Daoy (cell line): ENCODE measurements around the gene ING5. TPM values are rescaled to one million over a fixed set of nuclear protein-coding genes. Genes with fewer than 3 reads are reported as not detected.
"Not testable (repeated sequence)": the region's sequence is repeated elsewhere in the genome, so short reads cannot be mapped to it uniquely, and the experiment has no call there.

ENCODE experiments used
- DNase-seq: peaks from one replicate; pipeline ENCODE4 v3.0.0-alpha.2; 2015; ENCODE audit warnings: low read depth
- total RNA-seq: library from RNA; depleted of rRNA; stranded (reverse); fragments of >200 nt; shearing (Covaris generic); gene quantifications from 2 replicates; pipeline ENCODE4 v1.2.3, GENCODE V29; 2014

ING5 gene
- total RNA-seq, 1 experiment from 2014 or later = 21.0 TPM

DNA sequence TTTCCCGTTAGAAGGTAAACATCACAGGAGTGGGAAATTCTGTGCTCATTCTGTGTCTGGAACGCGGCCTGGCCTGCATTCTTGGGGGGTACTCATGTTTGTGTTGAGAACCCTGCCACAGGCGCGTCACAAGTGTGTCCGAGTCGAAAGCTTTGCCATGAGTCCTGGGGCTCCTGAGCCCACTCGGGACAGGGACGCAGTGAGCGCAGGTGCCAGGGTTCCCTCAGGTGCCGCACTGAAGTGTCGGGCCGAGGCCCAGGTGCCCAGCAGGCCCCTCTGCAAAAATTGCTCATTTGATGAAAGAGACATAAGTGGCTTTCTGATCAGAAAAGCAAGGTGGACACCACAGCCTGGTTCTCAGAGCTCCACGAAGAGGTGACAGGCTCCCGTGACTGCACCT lies 37.3 kb downstream of the ING5 start:
- DNase-seq = no peak

DNA sequence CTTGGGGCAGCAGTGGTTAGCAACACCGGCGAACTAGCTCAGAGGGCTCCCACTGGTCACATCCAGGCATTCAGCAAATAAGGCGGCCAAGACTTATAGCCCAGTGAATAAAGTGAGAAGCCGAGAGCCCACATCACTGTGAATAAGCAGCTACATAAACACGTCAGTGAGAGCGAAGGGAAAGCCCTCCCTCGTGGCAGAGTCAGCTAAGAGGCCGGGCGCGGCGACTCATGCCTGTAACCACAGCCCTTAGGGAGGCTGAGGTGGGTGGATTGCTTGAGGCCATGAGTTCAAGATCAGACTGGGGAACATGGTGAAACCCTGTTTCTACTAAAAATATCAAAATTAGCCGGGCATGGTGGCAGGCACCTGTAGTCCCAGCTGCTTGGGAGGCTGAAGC lies 37.8 kb downstream of the ING5 start:
- peak; percentile 36 for DNase-seq

DNA sequence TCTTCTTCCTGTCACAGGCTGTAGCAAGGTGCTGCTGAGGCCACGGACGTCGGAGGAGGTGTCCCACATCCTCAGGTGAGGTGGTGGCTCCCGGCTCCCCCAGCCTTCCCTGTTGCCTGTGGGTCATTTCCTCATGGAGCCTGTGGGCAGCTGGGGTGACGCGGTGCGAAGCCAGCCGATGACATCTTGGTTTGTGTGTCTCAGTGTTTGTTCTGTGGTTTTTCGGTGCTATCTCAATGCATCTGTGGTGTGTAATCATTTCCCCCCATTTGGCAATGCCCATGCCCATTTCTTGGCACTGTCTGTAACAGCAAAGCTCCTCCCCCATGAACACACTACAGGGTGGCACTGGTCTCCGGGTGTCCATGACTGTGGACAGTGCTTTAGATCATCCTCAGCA lies 39.2 kb downstream of the ING5 start:
- peak; percentile 86 for DNase-seq

DNA sequence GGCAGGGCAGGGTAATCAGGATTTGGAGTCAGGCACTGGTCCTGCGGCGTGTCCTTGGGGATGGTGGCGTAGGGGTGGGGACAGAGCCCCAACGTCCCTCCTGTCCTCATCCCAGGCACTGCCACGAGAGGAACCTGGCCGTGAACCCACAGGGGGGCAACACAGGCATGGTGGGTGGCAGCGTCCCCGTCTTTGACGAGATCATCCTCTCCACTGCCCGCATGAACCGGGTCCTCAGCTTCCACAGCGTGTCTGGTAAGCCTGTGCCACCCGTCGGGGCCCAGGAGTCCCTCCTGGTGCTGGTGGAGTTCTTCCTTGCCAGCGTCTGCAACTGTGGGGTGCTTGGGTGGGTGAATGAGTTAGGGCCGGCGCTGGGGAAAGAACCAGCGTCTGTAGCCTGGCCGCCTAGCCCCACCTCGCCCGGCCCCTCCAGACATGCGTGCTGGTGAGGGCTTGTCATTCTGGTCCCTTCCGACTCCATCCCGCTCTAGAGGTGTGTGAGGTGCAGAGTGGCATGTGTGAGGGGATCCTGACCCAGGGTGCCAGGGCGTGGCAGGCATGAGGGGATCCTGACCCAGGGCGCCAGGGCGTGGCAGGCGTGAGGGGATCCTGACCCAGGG lies 40.6 kb downstream of the ING5 start:
- no peak for DNase-seq

DNA sequence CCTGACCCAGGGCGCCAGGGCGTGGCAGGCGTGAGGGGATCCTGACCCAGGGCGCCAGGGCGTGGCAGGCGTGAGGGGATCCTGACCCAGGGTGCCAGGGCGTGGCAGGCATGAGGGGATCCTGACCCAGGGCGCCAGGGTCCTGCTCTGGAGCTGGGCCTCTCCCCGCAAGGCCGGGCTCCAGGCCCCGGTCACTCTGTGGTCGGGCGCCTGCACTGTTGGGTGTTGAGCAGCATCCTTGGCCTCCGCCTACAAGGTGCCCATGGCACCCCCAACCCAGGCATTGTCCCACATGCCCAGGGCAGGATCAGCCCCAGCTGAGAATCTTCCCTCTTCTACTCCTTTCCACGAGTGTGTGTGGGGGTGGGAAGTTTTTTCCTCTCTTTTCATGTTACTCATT lies 41.2 kb downstream of the ING5 start:
- DNase-seq = not testable (repeated sequence)

DNA sequence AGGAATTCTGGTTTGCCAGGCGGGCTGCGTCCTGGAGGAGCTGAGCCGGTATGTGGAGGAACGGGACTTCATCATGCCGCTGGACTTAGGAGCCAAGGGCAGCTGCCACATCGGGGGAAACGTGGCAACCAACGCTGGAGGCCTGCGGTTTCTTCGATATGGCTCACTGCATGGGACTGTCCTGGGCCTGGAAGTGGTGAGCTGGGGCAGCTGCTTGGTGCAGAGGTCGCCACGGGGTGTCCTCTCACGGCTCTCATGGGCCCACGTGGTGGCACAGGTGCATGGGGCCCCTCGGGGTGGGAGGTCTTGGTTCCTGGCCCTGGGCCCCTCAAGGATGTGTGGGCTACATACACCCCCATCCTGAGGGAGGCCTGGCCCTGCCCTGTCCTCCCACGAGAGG lies 41.8 kb downstream of the ING5 start:
- DNase-seq = no peak

DNA sequence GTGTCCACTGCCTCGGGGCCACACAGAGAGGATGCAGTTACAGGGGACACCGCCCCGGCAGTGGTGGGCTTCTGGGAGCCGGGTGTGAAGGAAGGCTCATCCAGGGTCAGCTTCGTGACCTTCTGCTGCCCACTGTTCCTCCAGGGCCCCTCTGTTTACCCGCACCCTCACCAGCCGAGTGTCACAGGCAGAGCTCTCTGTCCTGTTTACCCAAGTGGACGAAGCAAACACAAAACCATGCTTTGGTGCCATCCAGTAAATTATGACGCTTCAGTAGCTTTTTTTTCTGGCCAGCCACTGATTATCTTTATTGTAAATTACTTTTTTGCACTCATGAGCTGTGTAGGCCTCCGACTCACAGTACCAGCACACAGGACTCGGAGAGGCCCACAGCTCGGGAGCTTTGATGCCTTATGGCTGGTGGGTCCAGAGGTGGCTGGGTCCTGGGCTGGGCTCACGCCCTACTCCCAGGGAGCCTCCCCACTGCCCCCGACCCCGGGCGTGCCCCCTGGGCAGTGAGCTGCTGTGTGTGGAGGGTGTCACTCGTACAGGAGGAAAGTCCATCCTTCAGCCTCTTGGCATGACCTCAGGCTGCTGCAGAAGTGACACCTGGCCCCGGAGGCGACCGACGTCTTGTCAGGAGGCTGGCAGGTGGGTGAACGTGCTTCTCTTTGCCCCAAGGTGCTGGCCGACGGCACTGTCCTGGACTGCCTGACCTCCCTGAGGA lies 42.4 kb downstream of the ING5 start:
- DNase-seq = no peak

DNA sequence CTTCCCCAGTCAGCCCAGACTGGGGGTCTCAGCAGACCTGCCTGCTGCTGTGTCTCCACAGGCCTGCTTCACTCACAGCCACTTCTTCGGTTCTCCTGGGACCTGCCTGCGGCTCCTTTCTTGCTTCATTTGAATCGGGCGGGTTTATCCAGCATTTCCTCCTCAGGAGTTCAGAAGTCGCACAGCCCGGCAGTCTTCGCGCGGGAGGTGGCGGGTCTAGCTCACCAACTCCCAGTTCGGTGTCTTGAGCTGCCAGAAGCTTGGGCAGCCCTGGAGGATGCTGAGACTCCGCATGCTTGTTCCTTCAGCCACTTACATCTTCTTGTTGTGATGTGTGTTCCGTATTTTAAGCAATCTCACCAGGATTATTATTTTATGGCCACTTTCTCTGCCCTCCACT lies 43.4 kb downstream of the ING5 start:
- no peak for DNase-seq

DNA sequence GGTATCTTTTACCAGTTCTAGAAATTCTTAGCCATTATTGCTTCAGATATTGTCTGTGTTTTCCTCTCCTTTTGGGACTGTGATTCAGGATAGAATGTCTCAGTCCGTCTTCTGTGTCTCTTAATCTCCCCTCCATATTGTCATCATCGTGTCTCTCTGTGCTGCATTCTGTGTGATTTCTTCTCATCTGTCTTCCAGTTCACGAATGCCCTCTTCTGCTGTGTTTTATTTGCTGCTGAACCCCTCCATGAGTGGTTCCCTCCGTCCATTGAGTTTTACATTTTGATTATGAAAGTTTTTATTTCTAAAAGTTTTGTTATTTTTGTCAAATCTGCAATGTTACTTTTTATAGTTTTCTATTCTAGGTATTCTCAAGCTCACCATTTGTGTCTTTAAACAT lies 44.2 kb downstream of the ING5 start:
- DNase-seq = no peak

DNA sequence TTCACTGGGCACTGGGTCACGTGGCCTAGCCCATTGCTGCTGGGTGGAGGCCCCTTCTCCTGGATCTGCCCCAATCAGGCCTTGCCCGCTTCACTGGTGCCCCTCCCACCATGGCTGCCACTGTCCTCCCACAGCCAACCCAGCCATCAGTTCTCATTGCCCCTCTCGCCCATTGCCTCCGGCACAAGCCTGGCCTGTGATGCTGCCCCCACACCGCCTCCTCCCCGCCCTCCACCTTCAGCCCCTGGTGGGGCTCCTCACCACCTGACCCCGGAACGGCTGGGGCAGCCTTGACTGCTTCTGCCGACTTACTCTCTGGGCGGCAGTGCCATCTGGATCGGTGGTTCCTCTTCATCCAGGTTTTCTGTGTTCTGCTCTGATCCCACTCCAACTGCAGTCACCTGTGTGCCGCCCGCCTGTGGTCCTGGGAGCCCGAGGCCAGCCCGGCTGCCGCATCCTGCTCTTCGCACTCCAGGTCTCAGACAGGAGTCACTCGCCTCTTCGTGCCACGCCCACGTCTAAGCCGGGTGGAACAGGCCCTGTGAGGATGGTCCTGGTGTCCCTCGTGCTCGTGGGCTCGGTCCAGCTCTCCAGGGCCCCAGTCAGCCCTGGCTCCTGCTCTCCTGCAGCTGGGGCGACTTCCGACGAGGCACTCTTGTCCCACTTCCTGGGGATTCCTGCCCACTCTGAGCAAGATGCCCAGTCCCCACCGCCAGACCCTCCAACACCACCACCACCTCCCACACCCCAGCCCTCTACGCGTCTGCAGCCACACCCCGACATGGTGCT lies 46.8 kb downstream of the ING5 start:
- no peak for DNase-seq

DNA sequence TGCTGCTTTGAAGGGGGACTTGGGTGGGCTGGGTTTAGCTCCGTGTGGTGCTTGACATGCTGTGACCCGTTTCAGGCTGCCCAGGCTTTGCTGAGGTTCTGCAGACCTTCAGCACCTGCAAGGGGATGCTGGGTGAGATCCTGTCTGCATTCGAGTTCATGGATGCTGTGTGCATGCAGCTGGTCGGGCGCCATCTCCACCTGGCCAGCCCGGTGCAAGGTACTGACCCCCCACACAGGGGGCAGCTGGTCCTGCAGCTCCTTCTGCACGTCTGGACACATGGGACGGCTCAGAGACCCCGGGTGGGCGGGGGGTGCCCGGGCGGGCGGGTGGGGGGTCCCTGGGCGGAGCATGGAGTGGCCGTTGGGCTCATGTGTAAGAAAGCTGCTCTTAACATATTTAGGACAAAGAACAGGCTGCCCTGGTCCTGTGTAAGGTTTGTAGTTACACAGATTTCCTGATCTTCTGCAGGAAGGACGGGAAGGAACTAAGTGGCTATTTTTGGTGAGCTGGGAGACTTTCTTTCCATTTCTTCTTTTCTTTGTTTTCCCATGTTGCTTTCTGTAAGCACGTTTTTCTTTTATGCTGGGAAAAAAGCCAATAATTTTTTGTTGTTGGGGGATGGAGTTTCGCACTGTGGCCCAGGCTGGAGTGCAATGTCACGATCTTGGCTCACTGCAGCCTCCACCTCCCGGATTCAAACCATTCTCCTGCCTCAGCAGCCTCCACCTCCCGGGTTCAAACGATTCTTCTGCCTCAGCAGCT lies 48.4 kb downstream of the ING5 start:
- no peak for DNase-seq

DNA sequence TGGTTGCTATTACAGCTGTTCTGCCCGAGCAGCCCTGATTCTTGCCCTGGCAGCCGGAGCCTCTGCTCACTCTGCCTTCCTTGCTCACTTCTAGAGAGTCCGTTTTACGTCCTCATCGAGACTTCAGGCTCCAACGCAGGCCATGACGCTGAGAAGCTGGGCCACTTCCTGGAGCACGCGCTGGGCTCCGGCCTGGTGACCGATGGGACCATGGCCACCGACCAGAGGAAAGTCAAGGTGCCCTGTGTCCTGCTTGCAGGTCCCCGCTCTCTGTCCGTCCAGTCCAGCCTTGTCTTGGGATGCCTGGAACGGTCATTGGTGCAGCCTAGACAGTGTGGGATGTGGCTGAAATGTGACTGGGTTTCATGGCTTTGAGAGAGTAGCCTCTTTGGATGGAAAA lies 49.3 kb downstream of the ING5 start:
- no peak for DNase-seq

DNA sequence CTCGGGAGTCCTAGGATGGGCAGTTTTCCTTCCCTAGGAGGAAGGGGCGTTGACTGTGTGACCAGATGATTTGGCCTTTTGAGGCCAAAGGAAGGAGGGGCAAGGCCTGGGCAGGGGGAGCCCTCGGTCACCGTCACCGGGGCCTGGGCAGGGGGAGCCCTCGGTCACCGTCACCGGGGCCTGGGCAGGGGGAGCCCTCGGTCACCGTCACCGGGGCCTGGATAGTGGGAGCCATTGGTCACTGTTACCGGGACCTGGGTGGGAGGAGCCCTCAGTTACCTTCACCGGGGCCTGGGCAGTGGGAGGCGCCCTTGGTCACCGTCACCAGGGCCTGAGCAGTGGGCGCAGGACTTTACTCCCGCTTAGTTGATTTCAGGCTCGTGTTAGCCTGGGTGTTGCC lies 49.9 kb downstream of the ING5 start:
- no peak for DNase-seq

DNA sequence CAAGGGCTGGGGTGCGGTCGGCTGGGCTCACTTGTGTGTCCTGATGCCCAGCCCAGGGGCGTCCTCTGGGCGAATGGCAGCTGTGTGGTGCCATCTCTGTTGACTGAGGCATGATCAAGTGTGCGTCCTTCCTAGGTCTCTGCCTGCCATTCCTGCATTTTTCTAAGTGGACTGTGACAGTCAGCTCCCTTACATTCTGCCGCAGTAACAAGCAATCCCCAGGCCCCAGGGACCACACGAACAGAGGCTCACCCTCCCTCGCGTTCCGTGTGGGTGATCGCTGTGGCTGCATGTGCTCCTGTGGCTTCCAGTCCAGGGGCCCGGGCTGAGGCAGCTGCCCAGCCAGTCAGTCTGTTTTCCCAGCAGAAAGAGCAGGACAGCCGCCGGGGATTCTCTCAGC lies 50.4 kb downstream of the ING5 start:
- DNase-seq = no peak

DNA sequence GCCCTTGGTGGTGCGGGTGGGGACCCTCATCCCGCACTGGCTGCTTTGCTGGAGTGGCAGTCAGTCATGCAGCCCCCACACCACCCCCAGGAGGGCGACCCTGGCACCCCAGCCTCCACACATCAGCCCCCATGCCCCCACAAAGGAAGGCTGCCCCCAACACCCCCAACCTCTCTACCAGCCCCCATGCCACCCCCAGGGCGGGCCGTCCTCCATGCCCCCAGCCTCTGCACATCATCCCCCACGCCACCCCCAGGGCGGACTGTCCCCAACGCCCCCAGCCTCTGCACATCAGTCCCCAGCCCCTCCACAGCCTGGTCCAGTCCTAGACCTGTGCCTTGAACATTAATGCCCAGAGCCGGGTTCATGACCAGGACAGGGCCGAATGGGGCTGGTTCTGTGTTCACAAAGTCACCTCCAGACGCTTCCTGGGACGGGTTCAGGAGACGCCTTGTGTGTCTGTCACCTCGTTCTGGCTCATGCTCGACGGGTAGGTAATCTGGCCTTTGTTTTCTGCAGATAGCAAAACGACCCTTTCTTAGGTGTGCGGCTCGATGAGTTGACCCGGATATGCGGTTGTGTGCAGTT lies 50.9 kb downstream of the ING5 start:
- DNase-seq = no peak

DNA sequence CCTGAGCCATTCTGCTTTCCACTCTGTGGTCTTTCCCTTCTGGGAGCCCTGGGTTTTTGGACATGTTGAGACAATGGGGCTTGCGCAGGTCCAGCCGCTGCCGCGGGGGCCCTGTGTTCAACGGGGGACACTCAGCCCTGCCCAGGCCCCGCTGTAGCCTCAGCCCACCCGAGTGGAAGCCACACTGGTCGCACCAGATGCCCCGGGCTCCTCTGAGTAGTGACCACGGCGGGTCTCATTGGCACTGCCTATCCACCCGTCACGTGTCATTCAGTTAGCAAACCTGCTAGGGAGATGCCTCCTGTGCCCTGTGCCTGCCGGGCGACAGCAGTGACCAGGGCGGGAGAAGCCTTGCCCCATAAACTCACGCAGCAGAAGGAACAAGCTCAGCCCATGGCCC lies 51.7 kb downstream of the ING5 start:
- no peak for DNase-seq

DNA sequence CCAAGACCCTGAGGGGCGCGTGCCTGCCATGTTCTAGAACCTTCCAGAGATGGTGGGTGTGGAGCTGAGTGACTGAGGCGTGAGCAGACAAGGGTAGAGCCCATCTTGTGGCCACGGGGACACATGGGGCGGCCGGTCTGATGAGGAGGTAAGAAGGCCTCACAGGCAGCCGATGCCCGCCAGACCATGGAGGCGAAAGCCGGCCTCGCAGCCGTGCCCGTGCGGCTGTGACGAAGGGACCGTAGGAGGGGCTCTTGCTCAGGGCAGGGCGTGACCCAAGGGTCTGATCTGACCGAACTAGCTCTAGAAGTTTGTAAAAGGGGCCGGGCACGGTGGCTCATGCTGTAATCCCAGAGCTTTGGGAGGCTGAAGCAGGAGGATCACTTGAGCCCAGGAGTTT lies 52.2 kb downstream of the ING5 start:
- no peak for DNase-seq

DNA sequence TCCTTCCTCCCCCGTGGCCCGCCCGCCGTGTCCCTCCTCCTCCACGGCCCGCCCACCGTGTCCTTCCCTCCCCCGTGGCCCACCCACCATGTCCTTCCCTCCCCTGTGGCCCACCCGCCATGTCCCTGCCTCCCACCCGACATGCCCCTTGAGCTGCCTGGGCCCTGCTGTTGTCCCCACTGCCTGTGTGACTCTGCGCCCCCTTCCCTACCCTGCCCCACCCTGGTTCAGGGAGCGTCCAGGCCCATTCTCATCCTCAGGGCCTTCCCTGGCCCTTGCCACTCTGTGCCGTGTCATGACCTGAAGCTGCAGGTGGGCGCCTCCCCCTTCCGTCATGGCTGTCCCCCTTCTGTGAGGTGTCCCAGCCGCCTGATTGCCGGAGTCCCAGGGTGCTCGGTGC lies 53.3 kb downstream of the ING5 start:
- no peak for DNase-seq

DNA sequence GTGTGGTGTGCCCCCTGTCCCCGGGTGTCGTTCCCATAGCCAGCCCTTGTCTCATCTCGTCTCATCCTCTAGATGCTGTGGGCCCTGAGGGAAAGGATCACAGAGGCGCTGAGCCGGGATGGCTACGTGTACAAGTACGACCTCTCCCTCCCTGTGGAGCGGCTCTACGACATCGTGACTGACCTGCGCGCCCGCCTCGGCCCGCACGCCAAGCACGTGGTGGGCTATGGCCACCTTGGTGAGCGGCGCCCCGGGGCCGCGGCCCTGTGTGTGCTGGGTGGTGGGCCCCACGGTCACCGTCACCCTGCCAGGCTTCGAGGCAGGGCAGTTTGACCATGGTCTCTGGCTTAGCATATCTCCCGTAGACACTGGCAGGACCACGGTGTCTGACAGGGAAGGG lies 53.9 kb downstream of the ING5 start:
- no peak for DNase-seq

DNA sequence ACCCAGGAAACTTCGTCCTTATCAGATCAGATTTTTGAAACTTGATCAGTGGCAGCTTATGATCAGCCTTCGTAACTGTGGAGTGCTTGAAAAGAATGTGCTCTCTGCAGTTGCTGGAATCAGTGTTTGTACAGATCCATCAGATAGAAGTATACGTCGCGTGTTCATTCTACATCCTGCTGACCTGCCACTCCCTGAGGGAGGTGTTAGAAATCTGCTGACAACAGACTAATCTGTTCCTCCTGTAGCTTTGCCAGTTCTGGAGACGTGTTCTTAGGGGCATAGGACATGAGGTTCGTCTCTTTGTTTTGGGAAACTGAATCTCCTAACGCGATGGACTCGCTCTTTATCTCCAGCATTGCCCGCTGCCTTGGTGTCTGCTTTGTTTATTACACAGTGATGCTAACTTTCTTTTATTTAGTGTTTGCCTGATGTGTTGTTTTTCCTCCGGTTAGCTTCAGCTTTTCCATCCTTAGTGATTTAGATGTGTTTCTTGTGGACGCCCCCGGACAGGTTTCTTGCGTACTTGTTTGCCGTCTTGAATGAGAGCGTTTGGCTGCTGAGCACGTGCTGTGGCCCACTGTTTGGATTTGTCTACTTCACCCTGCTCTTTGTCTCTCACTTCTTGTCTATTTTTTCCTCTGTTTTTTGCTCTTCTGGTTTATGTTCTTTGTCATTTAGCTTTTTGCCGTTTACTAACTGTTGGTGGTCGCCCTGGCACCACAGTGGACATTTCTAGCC lies 57.4 kb downstream of the ING5 start:
- DNase-seq = no peak

DNA sequence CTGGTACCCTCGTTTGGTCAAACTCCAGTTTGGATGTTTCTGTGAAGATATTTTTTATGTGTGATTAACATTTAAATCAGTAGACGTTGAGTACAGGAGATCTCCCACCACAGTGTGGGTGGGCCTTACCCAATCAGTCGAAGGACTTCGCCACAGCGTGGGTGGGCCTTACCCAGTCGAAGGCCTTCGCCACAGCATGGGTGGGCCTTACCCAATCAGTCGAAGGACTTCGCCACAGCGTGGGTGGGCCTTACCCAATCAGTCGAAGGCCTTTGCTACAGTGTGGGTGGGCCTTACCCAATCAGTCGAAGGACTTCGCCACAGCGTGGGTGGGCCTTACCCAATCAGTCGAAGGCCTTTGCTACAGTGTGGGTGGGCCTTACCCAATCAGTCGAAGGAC lies 58.1 kb downstream of the ING5 start:
- DNase-seq = not testable (repeated sequence)
